OCI-LY1 (cell line): ENCODE results near the gene PHLDB2.

Experiments
- H2AFZ ChIP-seq: fragments of 200-600 bp; sonication (generic), shearing (Covaris generic); 2 replicates; pipeline ENCODE4 v1.6.0; 2014; ENCODE audit warnings: antibody characterized with exemption, mild to moderate bottlenecking, low read length
- H3F3A ChIP-seq: fragments of 200-600 bp; sonication (generic), shearing (Covaris generic); 2 replicates; pipeline ENCODE4 v1.6.0; 2014; ENCODE audit warnings: mild to moderate bottlenecking, antibody characterized with exemption, low read length, moderate library complexity; ENCODE audit not compliant: insufficient read depth
- H3K27ac ChIP-seq: fragments of 200-600 bp; sonication (generic); 2 replicates; pipeline ENCODE4 v1.5.1; 2014; ENCODE audit warnings: low read length, mixed run types, mild to moderate bottlenecking, low read depth; ENCODE audit not compliant: poor library complexity, severe bottlenecking
- H3K27me3 ChIP-seq: fragments of 200-600 bp; sonication (generic); 2 replicates; pipeline ENCODE4 v1.6.0; 2014; ENCODE audit warnings: antibody characterized with exemption, mild to moderate bottlenecking, low read length, moderate library complexity; ENCODE audit not compliant: insufficient read depth
- H3K36me3 ChIP-seq: fragments of 200-600 bp; sonication (generic); 2 replicates; pipeline ENCODE4 v1.6.1; 2014; ENCODE audit warnings: mild to moderate bottlenecking, antibody characterized with exemption, low read length, moderate library complexity, mixed read lengths; ENCODE audit not compliant: insufficient read depth
- H3K4me1 ChIP-seq: fragments of 200-600 bp; sonication (generic); 2 replicates; pipeline ENCODE4 v1.5.1; 2014; ENCODE audit warnings: mild to moderate bottlenecking, low read length, moderate library complexity; ENCODE audit not compliant: insufficient read depth, severe bottlenecking
- H3K4me2 ChIP-seq: fragments of 200-600 bp; sonication (generic), shearing (Covaris generic); 2 replicates; pipeline ENCODE4 v1.6.1; 2014; ENCODE audit warnings: low read length
- H3K4me3 ChIP-seq: fragments of 200-600 bp; sonication (generic); 2 replicates; pipeline ENCODE4 v1.5.1; 2014; ENCODE audit warnings: low read length, low read depth, mild to moderate bottlenecking, mixed read lengths; ENCODE audit not compliant: poor library complexity, severe bottlenecking
- H3K79me2 ChIP-seq: fragments of 200-600 bp; shearing (Covaris generic); 2 replicates; pipeline ENCODE4 v1.6.1; 2016; ENCODE audit warnings: mixed run types, low read length, mixed read lengths; ENCODE audit not compliant: insufficient read depth
- H3K9ac ChIP-seq: fragments of 200-600 bp; sonication (generic), shearing (Covaris generic); 2 replicates; pipeline ENCODE4 v1.6.1; 2014; ENCODE audit warnings: mild to moderate bottlenecking, low read length, mixed read lengths
- H3K9me2 ChIP-seq: fragments of 200-600 bp; sonication (generic), shearing (Covaris generic); 2 replicates; pipeline ENCODE4 v1.6.1; 2014; ENCODE audit warnings: low read depth, mild to moderate bottlenecking, low read length, mixed read lengths
- H3K9me3 ChIP-seq: fragments of 200-600 bp; shearing (Covaris generic); 2 replicates; pipeline ENCODE4 v1.6.1; 2014; ENCODE audit warnings: low read length, mixed read lengths
- H4K20me1 ChIP-seq: fragments of 200-600 bp; sonication (generic), shearing (Covaris generic); 2 replicates; pipeline ENCODE4 v1.6.0; 2016; ENCODE audit warnings: mild to moderate bottlenecking, low read length; ENCODE audit not compliant: insufficient read depth
- EZH2 ChIP-seq: fragments of 200-600 bp; sonication (generic), shearing (Covaris generic); IDR thresholded peaks from 2 replicates; pipeline ENCODE4 v1.8.0; 2017; ENCODE audit warnings: borderline replicate concordance, mixed run types, mild to moderate bottlenecking, antibody characterized with exemption, low read length, moderate library complexity, mixed read lengths
- TF ChIP-seq, protein P1 (sequence below): fragments of 200-600 bp; sonication (generic), shearing (Covaris generic); IDR thresholded peaks from 2 replicates; pipeline ENCODE4 v1.5.1; 2017; ENCODE audit warnings: mild to moderate bottlenecking, antibody characterized with exemption, low read length, moderate library complexity, mixed read lengths

The PHLDB2 gene

GRCh38 chr3:111956449-111956848, 97.4 kb downstream of the PHLDB2 start:
- Histone ChIP-seq H3K4me2 (no peak overlapping the region), H3K9ac (no peak overlapping the region), H2AFZ (no peak overlapping the region), H3K4me1 (no peaks in the 10 kb centered on the region), H3K4me3 (no peak overlapping the region), H3K79me2 (no peaks in the 10 kb centered on the region), H3K9me3 (no peaks in the 10 kb centered on the region), H3F3A (no peaks in the 10 kb centered on the region), H3K9me2 (no peaks in the 10 kb centered on the region), H3K27me3 (no peaks in the 10 kb centered on the region), H4K20me1 (no peaks in the 10 kb centered on the region), H3K27ac (no peak overlapping the region), H3K36me3 (no peaks in the 10 kb centered on the region)
- TF ChIP-seq, protein P1, sequence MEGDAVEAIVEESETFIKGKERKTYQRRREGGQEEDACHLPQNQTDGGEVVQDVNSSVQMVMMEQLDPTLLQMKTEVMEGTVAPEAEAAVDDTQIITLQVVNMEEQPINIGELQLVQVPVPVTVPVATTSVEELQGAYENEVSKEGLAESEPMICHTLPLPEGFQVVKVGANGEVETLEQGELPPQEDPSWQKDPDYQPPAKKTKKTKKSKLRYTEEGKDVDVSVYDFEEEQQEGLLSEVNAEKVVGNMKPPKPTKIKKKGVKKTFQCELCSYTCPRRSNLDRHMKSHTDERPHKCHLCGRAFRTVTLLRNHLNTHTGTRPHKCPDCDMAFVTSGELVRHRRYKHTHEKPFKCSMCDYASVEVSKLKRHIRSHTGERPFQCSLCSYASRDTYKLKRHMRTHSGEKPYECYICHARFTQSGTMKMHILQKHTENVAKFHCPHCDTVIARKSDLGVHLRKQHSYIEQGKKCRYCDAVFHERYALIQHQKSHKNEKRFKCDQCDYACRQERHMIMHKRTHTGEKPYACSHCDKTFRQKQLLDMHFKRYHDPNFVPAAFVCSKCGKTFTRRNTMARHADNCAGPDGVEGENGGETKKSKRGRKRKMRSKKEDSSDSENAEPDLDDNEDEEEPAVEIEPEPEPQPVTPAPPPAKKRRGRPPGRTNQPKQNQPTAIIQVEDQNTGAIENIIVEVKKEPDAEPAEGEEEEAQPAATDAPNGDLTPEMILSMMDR = no peak
- no peak for TF ChIP-seq EZH2

GRCh38 chr3:111956995-111957734, 98.1 kb downstream of the PHLDB2 start:
- TF ChIP-seq, protein P1 = no peak
- TF ChIP-seq EZH2 = no peak
- no peak overlapping the region for H3K4me3 ChIP-seq
- no peaks in the 10 kb centered on the region for H3K27me3 ChIP-seq
- no peak overlapping the region for H3K9ac ChIP-seq
- H3K9me3 ChIP-seq = no peaks in the 10 kb centered on the region
- H2AFZ ChIP-seq = no peak overlapping the region
- H3K9me2 ChIP-seq = no peaks in the 10 kb centered on the region
- H3K4me1 ChIP-seq = no peaks in the 10 kb centered on the region
- H3K36me3 ChIP-seq = no peaks in the 10 kb centered on the region
- no peak overlapping the region for H3K4me2 ChIP-seq
- no peaks in the 10 kb centered on the region for H3K79me2 ChIP-seq
- no peaks in the 10 kb centered on the region for H4K20me1 ChIP-seq
- H3K27ac ChIP-seq = no peak overlapping the region
- no peaks in the 10 kb centered on the region for H3F3A ChIP-seq

- H3F3A ChIP-seq = no peaks in the 10 kb centered on the region
- no peaks in the 10 kb centered on the region for H3K36me3 ChIP-seq
- TF ChIP-seq, protein P1 = no peak; the same call in 1 of the 2 replicates
- no peak for TF ChIP-seq EZH2
Measured at GRCh38 chr3:111961461-111962164, 102.5 kb downstream of the PHLDB2 start.

More at GRCh38 chr3:111961461-111962164, 102.5 kb downstream of the PHLDB2 start:
- Histone ChIP-seq H3K27ac (no peak overlapping the region), H3K79me2 (no peaks in the 10 kb centered on the region), H3K9ac (no peak overlapping the region), H3K9me2 (no peaks in the 10 kb centered on the region), H3K9me3 (no peaks in the 10 kb centered on the region), H3K27me3 (no peaks in the 10 kb centered on the region), H3K4me2 (no peak overlapping the region), H4K20me1 (no peaks in the 10 kb centered on the region), H3K4me3 (no peak overlapping the region), H3K4me1 (no peaks in the 10 kb centered on the region), H2AFZ (no peak overlapping the region)
